OCI-M1 (cell line): ENCODE measurements around the gene GOLGA8M.
"Not testable (repeated sequence)": the region's sequence is repeated elsewhere in the genome, so short reads cannot be mapped to it uniquely, and the experiment has no call there.

Experiments
- DNase-seq: peaks from one replicate; lab custom pipeline; 2025; lab: John Stamatoyannopoulos, UW

GOLGA8M gene, protein sequence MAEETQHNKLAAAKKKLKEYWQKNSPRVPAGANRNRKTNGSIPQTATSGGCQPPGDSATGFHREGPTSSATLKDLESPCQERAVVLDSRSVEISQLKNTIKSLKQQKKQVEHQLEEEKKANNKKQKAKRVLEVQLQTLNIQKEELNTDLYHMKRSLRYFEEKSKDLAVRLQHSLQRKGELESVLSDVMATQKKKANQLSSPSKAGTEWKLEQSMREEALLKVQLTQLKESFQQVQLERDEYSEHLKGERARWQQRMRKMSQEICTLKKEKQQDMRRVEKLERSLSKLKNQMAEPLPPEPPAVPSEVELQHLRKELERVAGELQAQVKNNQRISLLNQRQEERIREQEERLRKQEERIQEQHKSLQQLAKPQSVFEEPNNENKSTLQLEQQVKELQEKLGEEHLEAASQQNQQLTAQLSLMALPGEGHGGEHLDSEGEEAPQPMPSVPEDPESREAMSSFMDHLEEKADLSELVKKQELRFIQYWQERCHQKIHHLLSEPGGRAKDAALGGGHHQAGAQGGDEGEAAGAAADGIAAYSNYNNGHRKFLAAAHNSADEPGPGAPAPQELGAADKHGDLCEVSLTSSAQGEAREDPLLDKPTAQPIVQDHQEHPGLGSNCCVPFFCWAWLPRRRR

DNA sequence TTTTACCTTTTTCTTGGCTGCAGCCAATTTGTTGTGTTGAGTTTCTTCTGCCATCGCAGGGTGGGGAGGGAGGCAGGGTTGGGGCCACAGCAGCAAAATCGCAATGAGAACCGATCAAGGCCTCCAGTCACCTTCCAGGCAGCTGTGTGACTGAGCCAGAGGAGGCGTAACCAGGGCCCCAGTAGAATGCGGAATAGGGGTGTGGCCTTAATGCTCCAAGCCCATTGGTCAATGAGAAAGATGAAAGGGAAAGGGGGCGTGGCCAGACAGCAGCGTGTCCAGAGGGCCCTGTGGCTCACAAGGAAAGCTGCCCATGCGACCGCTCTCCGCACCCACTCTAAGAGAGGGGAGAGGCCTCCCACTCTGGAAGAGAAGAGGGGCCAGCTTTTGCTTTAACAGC, at the start of gene GOLGA8M:
Gene GOLGA8M, minus strand, starts transcription at position 152 of the 400 bp plus-strand sequence. Its CDS starts 98 bp downstream, at position 54.
- DNase-seq: not testable (repeated sequence)

DNA sequence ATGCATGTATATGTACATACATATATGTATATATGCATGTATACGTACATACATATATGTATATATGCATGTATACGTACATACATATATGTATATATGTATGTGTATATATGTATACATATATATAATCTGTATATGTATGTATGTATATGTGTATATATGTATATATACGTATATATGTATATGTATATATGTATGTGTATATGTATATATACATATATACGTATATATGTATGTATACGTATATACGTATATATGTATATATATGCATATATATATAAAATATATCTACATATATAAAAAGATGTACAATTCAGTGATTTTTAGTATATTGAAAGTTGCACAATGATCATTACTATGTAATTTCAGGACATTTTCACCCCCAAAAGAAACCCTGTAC, 30.7 kb upstream of the GOLGA8M start:
- not testable (repeated sequence) for DNase-seq

DNA sequence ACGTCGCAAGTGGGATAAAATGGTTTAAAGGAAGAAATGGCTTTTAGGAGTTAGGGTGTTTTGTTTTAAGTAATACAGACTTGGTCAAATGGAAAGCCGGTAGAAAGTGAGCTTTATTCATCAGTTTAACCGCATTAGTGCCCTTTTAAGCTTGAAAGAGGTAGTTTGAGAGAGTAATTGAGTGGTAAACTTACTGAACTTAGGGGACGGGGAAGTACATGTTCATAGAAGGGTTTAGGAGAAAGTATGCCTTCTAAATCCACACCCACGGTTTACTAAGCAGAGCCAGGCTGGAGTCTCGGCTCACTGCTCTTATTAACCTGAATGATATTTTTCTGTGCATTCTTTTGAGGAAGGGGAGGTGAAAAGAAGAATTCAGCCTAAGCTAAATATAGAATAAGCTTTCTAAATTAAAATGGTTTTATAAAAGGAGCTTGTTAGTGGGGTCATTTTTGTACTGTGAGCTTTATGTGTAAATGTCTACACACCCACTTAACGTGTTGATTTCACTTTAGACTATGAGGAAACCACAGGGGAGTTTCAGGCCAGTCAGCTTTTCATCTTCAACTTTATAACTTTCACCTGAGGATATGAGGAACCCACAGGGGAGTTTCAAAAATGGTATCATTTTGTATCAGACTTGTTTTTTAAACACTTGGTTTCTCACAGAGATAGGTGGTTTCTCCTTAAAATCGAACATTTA, 26.5 kb upstream of the GOLGA8M start:
- DNase-seq: peak; percentile 22

DNA sequence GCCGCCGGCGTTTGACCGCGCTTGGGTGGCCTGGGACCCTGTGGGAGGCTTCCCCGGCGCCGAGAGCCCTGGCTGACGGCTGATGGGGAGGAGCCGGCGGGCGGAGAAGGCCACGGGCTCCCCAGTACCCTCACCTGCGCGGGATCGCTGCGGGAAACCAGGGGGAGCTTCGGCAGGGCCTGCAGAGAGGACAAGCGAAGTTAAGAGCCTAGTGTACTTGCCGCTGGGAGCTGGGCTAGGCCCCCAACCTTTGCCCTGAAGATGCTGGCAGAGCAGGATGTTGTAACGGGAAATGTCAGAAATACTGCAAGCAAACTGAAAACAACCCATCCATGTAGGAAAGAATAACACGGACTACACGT, 26.0 kb upstream of the GOLGA8M start:
- DNase-seq: not testable (repeated sequence)

DNA sequence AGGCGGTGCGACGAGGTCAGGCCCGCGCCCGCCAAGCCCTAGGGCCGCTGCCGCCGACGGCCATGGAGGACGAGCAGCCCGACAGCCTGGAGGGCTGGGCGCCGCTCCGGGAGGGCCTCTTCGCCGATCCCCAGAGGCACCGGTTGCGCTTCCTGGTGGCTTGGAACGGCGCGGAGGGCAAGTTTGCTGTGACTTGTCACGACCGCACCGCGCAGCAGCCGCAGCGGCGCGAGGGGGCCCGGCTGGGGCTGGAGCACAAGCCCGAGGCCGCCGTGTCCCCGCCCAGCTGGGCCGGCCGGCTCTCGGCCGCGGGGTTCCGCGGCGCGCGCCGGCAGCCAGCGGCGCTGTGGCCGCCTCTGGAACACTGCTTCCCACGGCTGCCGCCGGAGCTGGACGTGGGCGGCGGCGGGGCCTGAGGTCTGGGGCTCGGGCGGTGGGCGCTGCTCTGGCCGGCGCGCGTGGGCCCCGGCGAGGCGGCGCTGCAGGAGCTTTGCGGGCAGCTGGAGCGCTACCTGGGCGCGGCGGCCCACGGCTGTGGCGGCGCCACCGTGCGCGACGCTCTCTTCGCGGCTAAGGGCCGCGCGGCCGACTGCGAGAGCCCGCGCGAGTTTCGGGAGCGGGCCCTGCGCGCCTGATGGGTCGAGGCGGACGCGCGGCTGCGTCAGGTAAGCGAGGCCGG, 25.4 kb upstream of the GOLGA8M start:
- peak; percentile 38 for DNase-seq

DNA sequence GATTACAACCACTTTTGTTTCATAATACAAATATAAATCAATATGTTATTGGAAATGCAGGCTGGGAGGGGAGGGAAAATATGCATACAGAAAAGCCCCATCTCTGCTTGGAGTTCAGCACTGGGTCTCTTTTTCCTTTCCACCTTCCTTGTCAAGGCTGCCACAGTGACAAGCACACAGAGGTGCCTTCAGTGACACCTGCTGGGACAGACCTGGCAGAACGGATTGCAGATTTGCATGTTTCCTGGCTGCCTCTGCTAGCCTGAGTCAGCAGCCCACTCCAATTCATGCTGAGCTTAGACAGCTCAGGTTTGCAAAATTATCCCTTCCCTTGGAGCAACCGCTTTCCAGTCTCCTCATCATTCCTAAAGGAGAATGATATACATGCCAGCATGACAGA, 15.8 kb upstream of the GOLGA8M start:
- peak; percentile 55 for DNase-seq

DNA sequence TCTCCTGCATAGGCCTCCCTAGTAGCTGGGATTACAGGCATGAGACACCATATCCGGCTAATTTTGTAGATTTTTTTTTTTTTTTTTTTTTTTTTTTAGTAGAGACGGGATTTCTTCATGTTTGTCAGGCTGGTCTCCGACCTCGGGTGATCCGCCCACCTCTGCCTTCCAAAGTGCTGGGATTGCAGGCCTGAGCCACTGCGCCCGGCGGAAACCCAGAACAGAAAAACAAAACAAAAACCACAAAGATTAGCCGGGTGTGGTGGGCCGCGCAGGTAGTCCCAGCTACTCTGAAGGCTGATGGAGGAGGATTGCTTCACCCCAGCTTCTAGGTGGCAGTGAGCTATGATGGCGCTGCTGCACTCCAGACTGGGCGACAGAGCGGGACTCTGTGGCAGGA, 14.8 kb upstream of the GOLGA8M start:
- DNase-seq: not testable (repeated sequence)

DNA sequence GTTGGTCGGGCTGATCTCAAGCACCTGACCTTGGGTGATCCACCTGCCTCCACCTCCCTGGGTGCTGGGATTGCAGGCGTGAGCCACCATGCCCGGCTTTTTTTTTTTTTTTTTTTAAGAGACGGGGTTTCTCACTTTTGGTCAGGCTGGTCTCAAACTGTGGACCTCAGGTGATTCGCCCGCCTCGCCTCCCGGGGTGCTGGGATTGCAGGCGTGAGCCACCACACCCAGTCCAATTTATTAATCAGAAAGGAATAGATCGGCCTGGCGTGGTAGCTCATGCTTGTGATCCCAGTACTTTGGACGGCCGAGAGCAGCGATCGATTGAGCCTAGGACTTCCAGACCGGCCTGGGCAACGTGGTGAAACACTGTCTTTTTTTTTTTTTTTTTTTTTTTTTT, 13.9 kb upstream of the GOLGA8M start:
- no peak for DNase-seq

DNA sequence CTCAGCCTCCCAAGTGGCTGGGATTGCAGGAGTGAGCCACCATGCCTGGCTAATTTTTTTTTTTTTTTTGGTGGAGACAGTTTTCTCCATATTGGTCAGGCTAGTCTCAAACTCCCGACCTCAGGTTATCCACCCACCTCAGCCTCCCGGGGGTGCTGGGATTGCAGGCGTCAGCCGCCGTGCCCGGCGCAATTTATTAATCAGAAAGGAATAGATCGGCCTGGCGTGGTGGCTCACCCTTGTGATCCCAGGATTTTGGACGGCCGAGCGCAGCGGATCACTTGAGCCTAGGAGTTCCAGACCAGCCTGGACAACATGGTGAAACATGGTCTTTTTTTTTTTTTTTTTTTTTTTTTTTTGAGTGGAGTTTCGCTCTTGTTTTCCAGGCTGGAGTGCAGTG, 13.3 kb upstream of the GOLGA8M start:
- no peak for DNase-seq

DNA sequence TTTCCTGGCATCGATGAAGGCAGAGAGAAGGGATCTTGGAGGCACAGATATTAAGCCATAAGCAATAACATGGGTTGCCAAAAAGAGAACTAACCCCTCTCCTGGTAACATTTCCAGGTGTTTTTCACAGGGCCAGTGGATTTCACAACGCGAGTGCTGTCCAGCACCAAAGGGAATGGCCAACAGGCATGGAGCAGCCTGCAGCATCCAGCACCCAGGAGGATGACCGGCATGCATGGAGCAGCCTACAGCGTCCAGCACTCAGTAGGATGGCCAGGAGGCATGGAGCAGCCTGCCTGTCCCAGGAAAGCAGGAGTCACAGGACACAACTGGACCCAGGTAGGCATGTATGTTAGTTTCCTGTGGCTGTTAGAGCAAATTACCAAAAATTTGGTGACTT, 11.8 kb upstream of the GOLGA8M start:
- DNase-seq: not testable (repeated sequence)

DNA sequence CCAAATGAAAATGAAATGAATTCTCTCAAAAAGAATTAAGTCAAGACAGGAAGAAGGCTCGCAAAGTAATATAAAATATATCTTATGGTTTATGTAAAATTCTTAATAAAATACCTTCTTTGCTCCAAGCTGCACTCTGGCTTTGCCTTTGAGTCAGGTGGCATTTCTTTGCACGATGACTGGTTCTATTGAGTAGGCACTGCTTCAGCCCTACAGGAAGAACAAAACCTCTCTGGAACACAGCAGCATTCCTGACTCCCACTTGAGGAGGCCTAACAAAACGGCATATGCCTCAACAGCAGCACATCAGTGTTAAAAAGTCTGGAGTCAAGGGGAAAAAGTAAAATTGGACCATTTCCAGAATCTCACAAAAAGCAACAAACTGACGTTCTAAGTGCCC, 7.4 kb upstream of the GOLGA8M start:
- not testable (repeated sequence) for DNase-seq

DNA sequence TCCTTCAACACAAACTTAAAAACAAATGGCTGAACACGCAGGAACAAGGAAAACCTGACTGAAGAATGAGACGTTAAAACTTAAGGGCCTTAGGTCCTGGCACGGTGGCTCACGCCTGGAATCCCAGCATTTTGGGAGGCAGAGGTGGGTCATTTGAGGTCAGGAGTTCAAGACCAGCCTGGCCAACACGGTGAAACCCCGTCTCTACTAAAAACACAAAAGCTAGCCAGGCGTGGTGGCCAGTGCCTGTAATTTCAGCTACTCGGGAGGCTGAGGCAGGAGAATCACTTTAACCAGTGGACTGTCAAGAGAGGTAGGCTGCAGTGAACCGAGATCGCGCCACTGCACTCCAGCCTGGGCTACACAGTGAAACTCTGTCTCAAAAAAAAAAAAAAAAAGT, 6.4 kb upstream of the GOLGA8M start:
- DNase-seq: not testable (repeated sequence)

DNA sequence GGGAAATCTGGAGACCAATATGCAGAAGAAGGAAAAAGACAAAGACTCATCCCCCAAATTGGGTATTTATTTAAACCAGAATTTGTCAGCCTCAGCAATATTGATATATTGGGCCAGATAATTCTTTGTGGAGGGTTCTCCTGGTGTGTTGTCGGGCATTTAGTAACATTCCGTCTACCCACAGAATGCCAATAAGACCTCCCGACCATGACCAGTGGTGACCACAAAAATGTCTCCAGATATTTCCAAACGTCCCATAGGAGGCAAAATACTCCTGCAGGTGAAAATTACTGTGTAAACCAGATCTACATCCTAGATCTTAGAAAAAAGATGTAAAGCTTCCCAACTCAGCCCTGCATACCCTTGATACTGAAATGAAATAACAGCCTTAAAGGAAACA, 2.0 kb upstream of the GOLGA8M start:
- not testable (repeated sequence) for DNase-seq

DNA sequence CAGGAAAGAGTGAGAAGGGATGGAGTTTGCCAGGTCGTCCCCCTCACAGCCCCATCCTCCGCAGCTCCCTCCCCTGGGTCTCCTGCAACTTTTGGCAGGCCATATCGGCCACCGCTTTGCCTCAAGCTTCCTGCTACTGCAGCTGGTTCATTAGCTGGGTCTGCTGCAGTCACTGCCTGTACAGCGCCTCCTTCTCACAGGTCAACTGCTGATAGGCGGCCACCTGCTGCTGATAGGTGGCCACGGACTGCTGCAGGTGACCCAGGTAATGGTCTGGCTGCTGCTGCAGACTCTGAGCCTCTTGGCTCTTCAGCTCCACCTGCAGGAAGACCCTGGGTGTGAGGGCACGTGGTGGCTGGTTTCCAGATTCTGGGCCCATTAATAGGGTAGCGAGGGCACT, 8.3 kb downstream of the GOLGA8M start:
- DNase-seq: not testable (repeated sequence)

DNA sequence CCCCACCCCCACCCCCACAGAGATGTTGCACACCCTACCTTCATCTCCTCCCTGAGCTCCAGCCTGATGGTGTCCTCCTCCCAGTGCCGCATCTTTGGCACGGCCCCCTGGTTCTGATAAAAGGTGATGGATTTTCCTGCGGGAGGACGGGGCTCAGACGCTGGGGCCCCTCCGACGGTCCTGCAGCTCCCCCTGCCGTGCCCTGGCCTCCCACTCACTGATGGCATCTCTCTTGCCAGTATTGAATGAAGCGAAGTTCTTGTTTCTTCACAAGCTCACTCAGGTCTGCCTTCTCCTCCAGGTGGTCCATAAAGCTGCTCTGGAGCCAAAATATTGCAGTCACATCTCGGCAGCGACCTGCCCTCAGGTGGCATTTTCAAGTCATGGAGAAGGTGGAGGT, 9.8 kb downstream of the GOLGA8M start:
- not testable (repeated sequence) for DNase-seq

DNA sequence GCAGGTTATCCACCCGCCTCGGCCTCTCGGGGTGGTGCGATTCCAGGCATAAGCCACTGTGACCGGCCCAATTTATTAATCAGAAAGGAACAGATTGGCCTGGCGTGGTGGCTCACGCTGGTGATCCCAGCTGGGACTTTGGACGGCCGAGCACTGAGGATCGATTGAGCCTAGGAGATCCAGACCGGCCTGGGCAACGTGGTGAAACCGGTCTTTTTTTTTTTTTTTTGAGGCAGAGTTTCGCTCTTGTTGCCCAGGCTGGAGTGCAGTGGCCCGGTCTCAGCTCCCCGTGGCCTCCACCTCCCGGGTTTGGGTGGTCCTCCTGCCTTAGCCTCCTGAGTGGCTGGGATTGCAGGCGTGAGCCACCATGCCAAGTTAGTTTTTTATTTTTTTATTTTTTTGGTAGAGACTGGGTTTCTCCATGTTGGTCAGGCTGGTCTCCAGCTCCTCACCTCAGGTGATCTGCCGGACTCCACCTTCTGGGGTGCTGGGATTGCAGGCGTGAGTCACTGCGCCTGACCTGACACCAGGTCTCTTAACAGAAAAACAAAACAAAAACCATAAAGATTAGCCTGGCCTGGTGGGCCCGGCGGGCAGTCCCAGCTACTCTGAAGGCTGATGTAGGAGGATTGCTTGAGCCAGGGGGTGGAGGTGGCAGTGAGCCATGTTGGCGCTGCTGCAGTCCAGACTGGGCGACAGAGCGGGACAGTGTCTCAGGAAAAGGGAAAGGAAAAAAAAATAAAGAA, 18.0 kb downstream of the GOLGA8M start:
- DNase-seq: not testable (repeated sequence)

DNA sequence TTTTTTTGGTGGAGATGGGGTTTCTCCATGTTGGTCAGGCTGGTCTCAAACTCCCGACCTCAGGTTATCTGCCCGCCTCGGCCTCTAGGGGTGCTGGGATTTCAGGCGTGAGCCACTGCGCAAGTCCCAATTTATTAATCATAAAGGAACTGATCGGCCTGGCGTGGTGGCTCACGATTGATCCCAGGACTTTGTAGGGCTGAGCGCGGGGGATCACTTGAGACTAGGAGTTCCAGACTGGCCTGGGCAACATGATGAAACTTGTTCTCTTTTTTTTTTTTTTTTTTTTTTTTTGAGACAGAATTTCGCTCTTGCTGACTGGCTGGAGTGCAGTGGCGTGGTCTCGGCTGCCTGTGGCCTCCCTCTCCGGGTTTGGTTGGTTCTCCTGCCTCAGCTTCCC, 19.2 kb downstream of the GOLGA8M start:
- DNase-seq: not testable (repeated sequence)

DNA sequence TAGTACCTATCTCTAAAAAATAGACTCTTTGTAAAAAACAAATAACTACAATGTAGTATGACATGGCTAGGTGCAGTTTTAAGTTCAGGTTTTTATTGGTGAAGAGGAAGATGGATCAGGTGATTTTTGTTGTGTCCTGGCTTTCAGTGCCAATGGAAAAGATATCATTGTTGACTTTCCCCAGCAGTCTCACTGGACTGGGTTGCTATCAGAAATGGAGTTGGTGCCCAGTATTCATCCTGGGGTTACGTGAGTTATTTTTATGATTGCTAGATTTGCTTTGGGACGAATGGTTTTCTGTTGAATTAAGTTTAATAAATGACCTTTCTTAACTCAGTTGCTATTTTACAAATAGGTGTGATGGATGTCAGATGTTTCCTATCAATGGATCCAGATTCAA, 38.7 kb downstream of the GOLGA8M start:
- not testable (repeated sequence) for DNase-seq

DNA sequence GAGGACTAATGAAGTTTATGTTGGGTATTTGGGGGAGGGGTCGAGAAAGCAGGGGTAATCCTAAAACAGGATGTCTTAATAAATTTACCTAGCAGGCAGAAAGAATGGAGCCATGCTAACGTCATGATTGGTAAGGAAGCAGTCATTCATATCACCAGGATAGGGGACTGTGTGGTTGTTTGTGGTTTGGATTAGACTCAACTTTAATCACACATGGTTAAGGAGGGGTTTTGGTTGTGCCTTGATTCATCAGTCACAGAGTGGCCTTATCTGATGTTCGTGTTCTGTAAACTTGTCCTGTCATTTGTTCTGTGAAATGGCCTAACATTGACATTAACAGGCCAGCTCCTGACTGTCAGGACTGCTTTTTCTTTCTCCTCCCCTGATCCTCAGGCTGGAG, 40.1 kb downstream of the GOLGA8M start:
- DNase-seq: not testable (repeated sequence)

DNA sequence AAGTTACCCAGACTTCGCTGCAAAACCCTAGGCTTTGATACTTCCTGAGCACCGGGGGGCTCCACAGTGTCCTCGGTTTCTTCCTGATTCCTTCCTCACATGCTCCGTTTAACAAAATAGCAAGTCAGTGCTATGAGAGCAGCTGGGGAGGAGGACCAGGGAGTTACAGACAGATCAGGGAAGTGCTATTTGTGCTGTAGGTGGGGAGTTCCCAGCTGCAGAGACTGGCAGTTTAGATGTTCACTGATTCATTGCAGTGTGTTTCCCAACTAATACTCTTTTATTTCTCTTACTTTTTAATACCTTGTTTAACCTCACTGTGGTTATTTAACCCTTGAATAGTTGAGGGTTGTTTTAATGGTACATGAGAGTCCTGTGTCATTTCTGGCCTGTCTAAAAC, 45.8 kb downstream of the GOLGA8M start:
- DNase-seq: not testable (repeated sequence)

DNA sequence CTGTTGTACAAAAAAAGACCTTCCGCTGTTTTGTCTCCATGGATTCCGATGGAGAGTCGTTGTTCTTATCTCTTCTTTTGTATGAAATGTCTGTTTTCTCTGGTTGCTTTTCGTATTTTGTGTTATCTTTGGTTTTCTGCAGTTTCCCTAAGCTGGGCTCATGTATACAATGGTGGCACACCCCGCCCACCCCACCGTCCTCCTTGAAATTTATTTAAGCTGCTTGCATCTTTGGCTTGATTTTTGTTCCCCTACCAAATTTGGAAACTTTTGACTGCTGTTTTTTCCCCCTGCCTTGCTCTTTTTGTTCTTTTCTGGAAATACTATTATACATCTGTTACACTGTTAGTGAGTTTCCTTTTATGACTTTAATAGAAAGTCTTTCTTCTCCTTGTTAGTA, 47.6 kb downstream of the GOLGA8M start:
- not testable (repeated sequence) for DNase-seq

DNA sequence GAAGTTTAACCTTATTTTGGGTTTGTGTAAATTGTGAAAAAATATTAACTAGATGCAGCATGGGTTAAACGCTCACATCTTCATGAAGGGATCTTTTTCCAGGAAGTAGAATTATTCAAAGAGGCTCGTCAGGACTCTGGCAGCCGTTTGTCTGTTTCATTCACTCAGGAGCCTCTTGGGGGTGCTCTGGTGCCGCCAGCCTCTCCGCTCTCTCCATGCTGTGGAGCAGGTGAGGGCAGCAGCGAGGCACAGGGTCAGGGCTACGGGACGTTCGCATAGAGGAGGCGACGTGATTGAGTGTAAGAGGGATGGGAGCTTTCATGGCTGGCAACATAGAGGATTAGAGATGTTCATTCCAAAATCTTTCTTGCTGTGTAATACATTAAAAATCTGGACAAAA, 48.5 kb downstream of the GOLGA8M start:
- not testable (repeated sequence) for DNase-seq
